HEK293 (cell line): Measurements from ENCODE around the gene CCDC102B.

Experiments
- CTCF ChIP-seq: fragments of 450-650 bp; formaldehyde crosslinking; IDR thresholded peaks from 2 replicates; pipeline ENCODE4 v1.5.1; 2016; ENCODE audit warnings: missing biosample characterization, missing genetic modification characterization
- KLF9 ChIP-seq: fragments of 450-650 bp; formaldehyde crosslinking; IDR thresholded peaks from 2 replicates; pipeline ENCODE4 v1.5.1; 2016; ENCODE audit warnings: missing biosample characterization, missing genetic modification characterization, low read depth
- YY1 ChIP-seq: fragments of 450-650 bp; formaldehyde crosslinking; IDR thresholded peaks from 2 replicates; pipeline ENCODE4 v1.5.1; 2018; ENCODE audit warnings: missing biosample characterization, missing genetic modification characterization
- ZNF140 ChIP-seq: fragments of 450-650 bp; formaldehyde crosslinking; IDR thresholded peaks from 2 replicates; pipeline ENCODE4 v1.5.1; 2016; ENCODE audit warnings: missing biosample characterization, missing genetic modification characterization
- ZNF18 ChIP-seq: fragments of 450-650 bp; formaldehyde crosslinking; IDR thresholded peaks from 2 replicates; pipeline ENCODE4 v1.5.1; 2016; ENCODE audit warnings: missing biosample characterization, missing genetic modification characterization
- ZNF571 ChIP-seq: fragments of 450-650 bp; formaldehyde crosslinking; IDR thresholded peaks from 2 replicates; pipeline ENCODE4 v1.5.0; 2017; ENCODE audit warnings: missing biosample characterization, missing genetic modification characterization
- ZSCAN5A ChIP-seq: fragments of 450-650 bp; formaldehyde crosslinking; IDR thresholded peaks from 2 replicates; pipeline ENCODE4 v1.5.1; 2016; ENCODE audit warnings: missing biosample characterization, missing genetic modification characterization

GRCh38 chr18:68817584-68817983 is 19.7 kb downstream of the CCDC102B start:
- TF ChIP-seq ZSCAN5A (tag by site-specific recombination) (no peak), ZNF140 (tag by site-specific recombination) (no peak), CTCF (tag by site-specific recombination) (no peak), YY1 (no peak), ZNF571 (tag by site-specific recombination) (no peak), KLF9 (tag by site-specific recombination) (no peak), ZNF18 (tag by site-specific recombination) (no peak)
